Right lobe of liver (tissue), 6 donors: ENCODE results near the gene PTPRN2. TPM values are rescaled to one million over a fixed set of nuclear protein-coding genes. Genes with fewer than 3 reads are reported as not detected.

Source experiments
- ATAC-seq, 4 donors: fragments of 200-7000 bp; cut with Tn5 transposase; one replicate each; pipeline ENCODE4 v1.9.1; 2020; ENCODE audit warnings: mild to moderate bottlenecking in 4 of 4, moderate library complexity in 4 of 4
- DNase-seq, 3 donors: peaks; one replicate each; pipeline ENCODE4 v3.0.0-alpha.2; 2020
- H3K27ac ChIP-seq, 3 donors: fragments of 200-600 bp; one replicate each; pipeline ENCODE4 v1.8.0; 2022
- H3K27me3 ChIP-seq, 2 donors: fragments of 200-600 bp; one replicate each; pipeline ENCODE4 v1.8.0; 2022
- H3K36me3 ChIP-seq, 4 donors: fragments of 200-600 bp; sonication (generic) in 1 of 4; one replicate each; pipeline versions ENCODE4 v1.5.1 to v1.8.0; 2017 to 2022; ENCODE audit warnings: control low read depth in 1 of 4
- H3K4me1 ChIP-seq, 4 donors: fragments of 200-600 bp; sonication (generic) in 1 of 4; one replicate each; pipeline versions ENCODE4 v1.5.1 to v1.8.0; 2017 to 2022; ENCODE audit warnings: control low read depth in 1 of 4
- H3K4me3 ChIP-seq, 3 donors: fragments of 200-600 bp; one replicate each; pipeline ENCODE4 v1.8.0; 2022
- H3K9me3 ChIP-seq, 4 donors: fragments of 200-600 bp; sonication (generic) in 1 of 4; one replicate each; pipeline versions ENCODE4 v1.5.1 to v1.8.0; 2017 to 2022; ENCODE audit warnings: control low read depth in 1 of 4
- POLR2A ChIP-seq: fragments of 450-650 bp; IDR thresholded peaks from one replicate; pipeline ENCODE4 v1.6.1; 2017; ENCODE audit warnings: antibody characterized with exemption, mild to moderate bottlenecking
- WGBS: methylation state at CpG from one replicate; pipeline ENCODE4 v1.1.6; 2018; ENCODE audit warnings: low coverage, low lambda C conversion rate; ENCODE audit not compliant: insufficient coverage; ENCODE audit errors: missing lambda C conversion rate; 5-methylcytosine and 5-hydroxymethylcytosine counted together
- intact Hi-C, 2 donors: fragments of 100-400 bp; cut with DNase I; formaldehyde crosslinking; loops; one replicate each; pipeline versions ENCODE4 v1.11.2 to v1.14.1; 2022
- total RNA-seq, 6 experiments: library from RNA; depleted of rRNA in 2 of 6; stranded (reverse); fragments of >200 nt in 2 of 6; fragmentation: NEBNext Ultra II Directional in 3 of 6; extraction: Animal tissue kit (Norgen Biotek cat#: 25700) in 3 of 6; gene quantifications; one replicate each; pipeline versions ENCODE4 v1.1.0 to v1.2.4, GENCODE V29; 2016 to 2023
- TF ChIP-seq, protein P1 (sequence below), 4 donors: fragments of 200-600 bp in 3 of 4; fragments of 450-650 bp in 1 of 4; IDR thresholded peaks; one replicate each; pipeline versions ENCODE4 v1.5.1 to v1.8.0; 2016 to 2022; ENCODE audit warnings: antibody characterized with exemption in 4 of 4, mild to moderate bottlenecking in 2 of 4
- donor health status: DM: no; HTN: yes; CAD: no.
- donor health status: DM: no; HTN: no; CAD: no.
- donor health status: DM: no; HTN: no; CAD: no.
- donor health status: DM: no; HTN: yes; CAD: no.
- donor health status: DM: no; HTN: yes; CAD: no.

The PTPRN2 gene
- total RNA-seq, 6 experiments from 2014 or later, result 0.15 to 0.87 (median 0.67) TPM

DNA sequence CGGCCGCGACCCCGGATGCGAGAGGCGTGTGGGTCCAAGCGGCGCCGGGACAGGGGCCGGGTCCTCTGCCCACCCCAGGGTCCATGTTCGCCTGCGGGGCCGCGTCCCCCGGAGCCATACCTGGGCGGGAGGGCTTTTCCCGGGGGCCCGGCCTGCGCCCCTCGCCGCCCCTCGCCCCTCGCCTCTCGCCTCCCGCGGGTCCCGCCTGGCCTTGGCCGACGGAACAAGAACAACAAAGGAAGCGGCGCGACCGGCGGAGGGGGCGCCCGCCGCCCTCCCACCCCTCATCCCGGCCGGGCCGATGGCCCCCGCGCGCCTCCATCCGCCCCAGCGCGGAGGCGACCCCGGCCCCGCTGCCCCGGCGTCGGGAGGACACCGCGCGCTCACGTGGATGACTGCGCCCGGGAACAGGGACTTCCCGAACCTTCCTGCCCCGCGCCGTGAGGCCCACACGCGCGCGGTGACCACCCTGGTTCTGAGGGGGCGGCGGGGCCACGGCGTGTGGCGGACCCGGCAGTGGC is 902.7 kb downstream of the PTPRN2 start:
- WGBS, result no CpG with 5 or more reads among the region's 72 CpGs
- H3K9me3 ChIP-seq, result no peaks in the 10 kb centered on the region
- H3K4me3 ChIP-seq, result no peak overlapping the region
- TF ChIP-seq, protein P1, sequence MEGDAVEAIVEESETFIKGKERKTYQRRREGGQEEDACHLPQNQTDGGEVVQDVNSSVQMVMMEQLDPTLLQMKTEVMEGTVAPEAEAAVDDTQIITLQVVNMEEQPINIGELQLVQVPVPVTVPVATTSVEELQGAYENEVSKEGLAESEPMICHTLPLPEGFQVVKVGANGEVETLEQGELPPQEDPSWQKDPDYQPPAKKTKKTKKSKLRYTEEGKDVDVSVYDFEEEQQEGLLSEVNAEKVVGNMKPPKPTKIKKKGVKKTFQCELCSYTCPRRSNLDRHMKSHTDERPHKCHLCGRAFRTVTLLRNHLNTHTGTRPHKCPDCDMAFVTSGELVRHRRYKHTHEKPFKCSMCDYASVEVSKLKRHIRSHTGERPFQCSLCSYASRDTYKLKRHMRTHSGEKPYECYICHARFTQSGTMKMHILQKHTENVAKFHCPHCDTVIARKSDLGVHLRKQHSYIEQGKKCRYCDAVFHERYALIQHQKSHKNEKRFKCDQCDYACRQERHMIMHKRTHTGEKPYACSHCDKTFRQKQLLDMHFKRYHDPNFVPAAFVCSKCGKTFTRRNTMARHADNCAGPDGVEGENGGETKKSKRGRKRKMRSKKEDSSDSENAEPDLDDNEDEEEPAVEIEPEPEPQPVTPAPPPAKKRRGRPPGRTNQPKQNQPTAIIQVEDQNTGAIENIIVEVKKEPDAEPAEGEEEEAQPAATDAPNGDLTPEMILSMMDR (IDR thresholded peaks at IDR 0.05), result no peak
- no peak for TF ChIP-seq POLR2A
- no peak overlapping the region for H3K27ac ChIP-seq
- H3K36me3 ChIP-seq, result no peaks in the 10 kb centered on the region
- H3K27me3 ChIP-seq, result peaks cover 9 to 35% of the 10 kb centered on the region in 2 donors
- H3K4me1 ChIP-seq, result no peaks in the 10 kb centered on the region
- peak in 1 of 4 donors; percentile 17 for ATAC-seq
- intact Hi-C loops, result no loop called here
- peak in 1 of 3 donors; percentile 39 for DNase-seq

DNA sequence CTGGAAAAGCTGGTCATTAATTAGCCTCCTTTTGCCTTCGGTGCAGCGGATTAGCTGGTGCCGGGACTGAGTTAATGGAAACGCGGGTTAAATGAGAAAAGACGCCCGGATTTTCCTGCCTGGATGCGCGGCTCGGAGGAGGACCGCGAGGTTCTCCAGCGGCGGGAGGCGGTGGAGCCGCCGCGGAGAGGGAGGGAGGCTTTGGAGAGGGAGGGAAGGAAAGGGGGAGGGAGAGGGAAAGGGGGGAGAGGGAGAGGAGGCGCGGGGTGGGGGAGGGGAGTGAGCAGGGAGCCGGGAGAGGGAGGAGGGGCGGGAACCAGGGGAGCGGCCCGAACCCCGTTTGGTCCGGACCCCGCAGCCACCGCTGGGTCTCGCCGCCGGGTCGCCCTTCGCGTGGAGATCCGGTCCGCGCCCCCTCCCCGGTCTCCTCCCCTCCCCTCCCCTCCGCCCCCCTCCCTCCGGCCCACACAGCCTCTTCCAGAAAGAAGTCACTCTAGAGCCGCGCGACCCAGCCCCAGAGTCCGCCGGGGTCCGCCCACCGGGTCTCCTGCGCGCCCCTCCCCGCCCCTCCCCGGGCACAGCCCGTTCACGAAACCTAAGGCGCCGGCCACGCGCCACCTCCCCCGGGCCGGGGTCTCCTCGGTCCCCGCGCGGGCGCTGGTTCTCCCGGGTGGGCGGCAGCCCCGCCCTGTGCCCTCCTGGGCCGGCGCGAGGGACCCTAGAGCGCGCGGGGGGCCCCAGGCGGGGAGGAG is 903.3 kb downstream of the PTPRN2 start:
- DNase-seq (no peak), ATAC-seq (no peak)

DNA sequence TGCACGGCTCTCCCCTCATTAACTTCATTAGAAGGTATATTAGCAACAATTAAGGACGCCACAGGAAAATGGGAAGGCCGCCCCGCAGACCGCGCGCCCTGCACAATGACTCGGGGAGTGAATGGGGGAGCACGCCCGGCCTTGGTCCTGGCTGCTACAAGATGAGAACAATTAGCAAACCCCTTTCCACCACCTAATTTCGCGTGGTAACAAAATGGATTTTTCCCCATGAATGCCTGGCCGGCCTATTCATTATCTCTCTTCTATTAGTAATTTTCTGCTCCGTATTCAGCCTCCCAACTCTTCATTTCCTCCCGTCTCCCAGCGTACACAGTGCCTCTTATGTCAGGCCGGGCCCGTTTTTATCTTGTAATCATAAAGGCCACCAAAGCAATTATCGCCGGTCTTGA is 903.9 kb downstream of the PTPRN2 start:
- Histone ChIP-seq H3K27ac (no peak overlapping the region), H3K9me3 (no peaks in the 10 kb centered on the region), H3K4me3 (no peak overlapping the region), H3K36me3 (no peaks in the 10 kb centered on the region), H3K4me1 (no peaks in the 10 kb centered on the region), H3K27me3 (peaks cover 9 to 33% of the 10 kb centered on the region in 2 donors)
- no peak for DNase-seq
- 4% methylated on average over 18 of the region's 20 CpGs for WGBS
- intact Hi-C loops, result no loop called here
- TF ChIP-seq, protein P1 (IDR thresholded peaks at IDR 0.05), result no peak
- TF ChIP-seq POLR2A, result no peak
- no peak for ATAC-seq

More for the DNA sequence above, 903.3 kb downstream of the PTPRN2 start:
- Histone ChIP-seq H3K4me1 (no peaks in the 10 kb centered on the region), H3K36me3 (no peaks in the 10 kb centered on the region), H3K27me3 (peaks cover 9 to 35% of the 10 kb centered on the region in 2 donors), H3K9me3 (no peaks in the 10 kb centered on the region), H3K27ac (no peak overlapping the region), H3K4me3 (no peak overlapping the region)
- TF ChIP-seq, protein P1 (IDR thresholded peaks at IDR 0.05), result no peak
- no peak for TF ChIP-seq POLR2A
- intact Hi-C loops, result no loop called here
- WGBS, result 1% methylated on average over 23 of the region's 74 CpGs

DNA sequence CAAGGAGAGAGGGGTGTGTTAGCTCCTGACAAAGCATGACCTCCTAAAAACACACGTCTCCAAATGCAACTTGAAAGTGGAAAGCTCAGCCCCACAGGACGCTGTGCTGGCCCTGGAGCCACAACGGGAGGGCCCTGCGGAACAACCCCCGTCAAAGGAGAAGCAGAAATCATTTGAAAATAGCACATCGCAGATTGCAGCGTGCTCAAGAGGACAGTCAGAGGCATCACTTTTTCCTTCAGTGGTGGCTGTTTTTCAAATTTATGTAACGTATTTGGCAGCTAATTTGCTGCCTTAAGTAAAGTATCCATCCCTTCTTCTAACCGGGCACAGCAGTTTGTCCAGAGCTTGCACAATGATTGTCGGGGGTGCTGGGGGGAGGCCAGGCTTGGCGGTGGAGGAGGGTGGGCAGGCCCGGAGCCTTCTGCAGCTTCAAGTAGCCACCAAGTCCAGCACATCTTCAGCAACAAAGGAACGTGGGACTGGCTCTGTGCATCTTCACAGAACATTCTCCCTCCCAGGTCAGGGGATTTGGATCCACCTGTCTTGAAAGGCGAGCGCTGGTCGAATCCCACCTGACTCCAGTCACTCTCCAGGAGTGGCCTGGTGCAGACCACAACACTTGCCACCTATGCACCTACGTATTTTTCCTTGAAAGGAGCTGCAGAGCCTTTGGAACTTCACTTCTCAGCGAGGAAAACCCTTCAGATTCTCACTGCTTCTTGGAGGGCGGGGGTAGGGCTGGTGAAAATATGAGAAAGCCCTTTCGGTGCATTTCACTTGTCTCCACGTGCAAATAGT is 904.5 kb downstream of the PTPRN2 start:
- intact Hi-C loops, result no loop called here
- H3K27me3 ChIP-seq, result peaks cover 9 to 27% of the 10 kb centered on the region in 2 donors
- DNase-seq, result no peak
- no peaks in the 10 kb centered on the region for H3K9me3 ChIP-seq
- no peak for TF ChIP-seq POLR2A
- TF ChIP-seq, protein P1 (IDR thresholded peaks at IDR 0.05), result no peak
- no peak overlapping the region for H3K4me3 ChIP-seq
- H3K4me1 ChIP-seq, result no peaks in the 10 kb centered on the region
- ATAC-seq, result no peak
- H3K36me3 ChIP-seq, result no peaks in the 10 kb centered on the region
- no peak overlapping the region for H3K27ac ChIP-seq
- 12% methylated on average over 15 of the region's 21 CpGs for WGBS
